OCI-LY7 (cell line): ENCODE data around the gene ZNF143. TPM values are rescaled to one million over a fixed set of nuclear protein-coding genes. Genes with fewer than 3 reads are reported as not detected.

Source experiments
- BruUV-seq: library from RNA; stranded (reverse); fragments of 400-500 nt; replicated peaks from 2 replicates; lab custom pipeline; 2021; lab: Mats Ljungman, UMichigan
- CTCF ChIA-PET: fragments of 300-600 bp; sonication (Branson Sonifier 250); formaldehyde crosslinking; loops from one replicate; lab custom pipeline; 2022; ENCODE audit warnings: antibody characterized with exemption; ENCODE audit not compliant: unreplicated experiment; lab: Charles Lee
- POLR2A ChIA-PET: fragments of 300-600 bp; sonication (Branson Sonifier 250); formaldehyde crosslinking; loops from one replicate; lab custom pipeline; 2022; ENCODE audit warnings: antibody characterized with exemption; lab: Charles Lee
- DNase-seq: peaks from one replicate; pipeline ENCODE4 v3.0.0-alpha.2; 2015; ENCODE audit warnings: low spot score
- H2AFZ ChIP-seq: fragments of 200-600 bp; sonication (generic), shearing (Covaris generic); 2 replicates; pipeline ENCODE4 v1.6.1; 2014; ENCODE audit warnings: mild to moderate bottlenecking, antibody characterized with exemption, low read length, moderate library complexity
- H3K27ac ChIP-seq: fragments of 200-600 bp; sonication (generic); 2 replicates; pipeline ENCODE4 v1.5.1; 2014; ENCODE audit warnings: mixed run types, low read depth, mild to moderate bottlenecking, moderate library complexity, low read length, inconsistent platforms; ENCODE audit not compliant: poor library complexity, severe bottlenecking
- H3K36me3 ChIP-seq: fragments of 200-600 bp; sonication (generic); 2 replicates; pipeline ENCODE4 v1.6.1; 2014; ENCODE audit warnings: mild to moderate bottlenecking, antibody characterized with exemption, low read length, moderate library complexity, mixed read lengths; ENCODE audit not compliant: insufficient read depth
- H3K4me1 ChIP-seq: fragments of 200-600 bp; sonication (generic); 2 replicates; pipeline ENCODE4 v1.5.1; 2014; ENCODE audit warnings: mild to moderate bottlenecking, low read length; ENCODE audit not compliant: insufficient read depth, poor library complexity, severe bottlenecking
- H3K4me2 ChIP-seq: fragments of 200-600 bp; sonication (generic); 2 replicates; pipeline ENCODE4 v1.6.1; 2014; ENCODE audit warnings: mild to moderate bottlenecking, low read length
- H3K4me3 ChIP-seq: fragments of 200-600 bp; sonication (generic); 2 replicates; pipeline ENCODE4 v1.5.1; 2014; ENCODE audit warnings: mild to moderate bottlenecking, low read depth, low read length; ENCODE audit not compliant: poor library complexity, severe bottlenecking
- H3K79me2 ChIP-seq: fragments of 200-600 bp; sonication (generic); 2 replicates; pipeline ENCODE4 v1.6.1; 2016; ENCODE audit warnings: low read depth, mild to moderate bottlenecking, low read length, moderate library complexity, mixed read lengths; ENCODE audit not compliant: insufficient read depth
- H3K9me2 ChIP-seq: fragments of 200-600 bp; sonication (generic); 2 replicates; pipeline ENCODE4 v1.6.1; 2016; ENCODE audit warnings: mild to moderate bottlenecking, low read length, mixed read lengths; ENCODE audit not compliant: insufficient read depth
- H3K9me3 ChIP-seq: fragments of 200-600 bp; sonication (generic); 2 replicates; pipeline ENCODE4 v1.6.1; 2014; ENCODE audit warnings: mild to moderate bottlenecking, mixed run types, low read length, mixed read lengths
- H4K20me1 ChIP-seq: fragments of 200-600 bp; sonication (generic); 2 replicates; pipeline ENCODE4 v1.6.1; 2014; ENCODE audit warnings: mild to moderate bottlenecking, antibody characterized with exemption, low read length, moderate library complexity, mixed read lengths; ENCODE audit not compliant: insufficient read depth
- CTCF ChIP-seq: fragments of 200-600 bp; sonication (generic); conservative IDR thresholded peaks from 2 replicates; pipeline ENCODE4 v1.5.1; 2014; ENCODE audit warnings: mild to moderate bottlenecking, antibody characterized with exemption, low read length, moderate library complexity, mixed read lengths
- EZH2phosphoT487 ChIP-seq: fragments of 200-600 bp; sonication (generic); IDR thresholded peaks from 2 replicates; pipeline ENCODE4 v1.6.1; 2018; ENCODE audit warnings: low read depth, borderline replicate concordance, mild to moderate bottlenecking, mixed run types, antibody characterized with exemption, low read length, moderate library complexity, mixed read lengths
- intact Hi-C: fragments of 100-400 bp; cut with micrococcal nuclease; formaldehyde crosslinking; loops from one replicate; pipeline ENCODE4 v1.10.0; 2022; ENCODE audit not compliant: unreplicated experiment
- total RNA-seq, 2 experiments: library from RNA; depleted of rRNA in 1 of 2; stranded (reverse); fragments of >200 nt in 1 of 2; shearing (Covaris generic) in 1 of 2; gene quantifications; 2 replicates each; pipeline ENCODE4 v1.2.3, GENCODE V29; 2014 to 2022

ZNF143 gene
- total RNA-seq, 2 experiments from 2014 or later, result 25.0 to 28.4 TPM

GRCh38 chr11:9461063-9461759, 399 bp downstream of the ZNF143 start:
- no peaks in the 10 kb centered on the region for H3K36me3 ChIP-seq
- H3K9me2 ChIP-seq, result no peaks in the 10 kb centered on the region
- no peaks in the 10 kb centered on the region for H3K9me3 ChIP-seq
- H3K4me3 ChIP-seq, result peak overlapping the region; percentile 82
- H3K4me1 ChIP-seq, result peaks cover 28% of the 10 kb centered on the region
- peaks cover 55% of the 10 kb centered on the region for H3K79me2 ChIP-seq
- H3K27ac ChIP-seq, result peak overlapping the region; percentile 97
- ChIA-PET CTCF (no interaction called here), POLR2A (interaction anchor here (0.6 to 2.5 kb wide), 20 partner anchors 8 to 607 kb away, joined by 3 to 13 read pairs (median 4); no protein-coding TSS in a partner anchor)
- H2AFZ ChIP-seq, result peak overlapping the region; percentile 28; the same call in 1 of the 2 replicates
- DNase-seq, result peak; percentile 93
- H4K20me1 ChIP-seq, result no peaks in the 10 kb centered on the region
- peak overlapping the region; percentile 100 for H3K4me2 ChIP-seq
- TF ChIP-seq CTCF, result no peak
- no peak for TF ChIP-seq EZH2phosphoT487
- intact Hi-C loops, result loop anchor here (1.0 to 5.0 kb wide), 5 partner anchors 112 to 549 kb away; partner anchors contain the start of genes AKIP1, TMEM9B and WEE1
- no TSS peak for BruUV-seq

GRCh38 chr11:9461760-9462134, 935 bp downstream of the ZNF143 start:
- peak; percentile 49 for DNase-seq
- Histone ChIP-seq H3K4me2 (peak overlapping the region; percentile 100), H3K9me2 (no peaks in the 10 kb centered on the region), H2AFZ (peak overlapping the region; percentile 28; the same call in 1 of the 2 replicates), H3K4me1 (peaks cover 28% of the 10 kb centered on the region), H3K9me3 (no peaks in the 10 kb centered on the region), H3K36me3 (no peaks in the 10 kb centered on the region), H3K4me3 (peak overlapping the region; percentile 82), H3K79me2 (peaks cover 55% of the 10 kb centered on the region), H4K20me1 (no peaks in the 10 kb centered on the region), H3K27ac (peak overlapping the region; percentile 97)
- POLR2A ChIA-PET, result interaction anchor here (0.6 to 1.5 kb wide), 8 partner anchors 9 to 607 kb away, joined by 3 to 5 read pairs (median 3); no protein-coding TSS in a partner anchor
- TSS peak; percentile 90 for BruUV-seq
- no peak for TF ChIP-seq EZH2phosphoT487
- no peak for TF ChIP-seq CTCF
- intact Hi-C loops, result loop anchor here (1.0 to 5.0 kb wide), 5 partner anchors 111 to 549 kb away; partner anchors contain the start of genes AKIP1, TMEM9B and WEE1
- CTCF ChIA-PET, result no interaction called here
